ENCODE data around the gene CGB3. TPM values are rescaled to one million over a fixed set of nuclear protein-coding genes. Genes with fewer than 3 reads are reported as not detected.
"Not testable (repeated sequence)": the region's sequence is repeated elsewhere in the genome, so short reads cannot be mapped to it uniquely, and the experiment has no call there.

The CGB3 gene
- not detected for total RNA-seq

DNA sequence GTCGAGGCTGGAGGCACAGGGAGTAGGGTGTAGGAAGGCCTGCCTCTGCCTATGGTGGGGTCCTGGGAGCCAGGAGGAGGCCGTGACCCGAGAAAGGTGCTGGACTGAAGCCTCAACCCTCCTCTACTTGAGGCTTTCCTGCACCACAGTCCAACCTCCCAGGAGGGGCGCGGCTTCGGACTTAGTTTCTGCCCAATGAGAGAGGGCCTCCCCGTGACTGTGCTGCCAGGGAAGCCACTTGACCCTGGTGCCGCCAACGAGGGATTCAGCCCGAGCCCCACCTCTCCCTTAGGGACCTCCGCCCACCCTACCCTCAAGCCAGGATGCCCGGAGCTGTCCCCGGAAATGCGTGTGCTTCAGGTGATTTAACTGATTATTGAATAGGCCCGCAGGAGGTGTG, at the start of gene CGB3:
Gene CGB3, minus strand, starts transcription at position 101 of the 400 bp plus-strand sequence. CDS start 362 bp downstream, outside the sequence.
- H3K36me3 Mint-ChIP-seq (ENCODE audit: low read depth); intact Hi-C loops (cut with micrococcal nuclease); H3K4me3 Mint-ChIP-seq; DNase-seq; H3K9me3 Mint-ChIP-seq; H3K27ac Mint-ChIP-seq; CTCF ChIA-PET; H3K27me3 Mint-ChIP-seq (ENCODE audit: low read depth): not testable (repeated sequence)
- H3K4me1 Mint-ChIP-seq (ENCODE audit: low read depth), result peaks cover 11% of the 10 kb centered on the region

DNA sequence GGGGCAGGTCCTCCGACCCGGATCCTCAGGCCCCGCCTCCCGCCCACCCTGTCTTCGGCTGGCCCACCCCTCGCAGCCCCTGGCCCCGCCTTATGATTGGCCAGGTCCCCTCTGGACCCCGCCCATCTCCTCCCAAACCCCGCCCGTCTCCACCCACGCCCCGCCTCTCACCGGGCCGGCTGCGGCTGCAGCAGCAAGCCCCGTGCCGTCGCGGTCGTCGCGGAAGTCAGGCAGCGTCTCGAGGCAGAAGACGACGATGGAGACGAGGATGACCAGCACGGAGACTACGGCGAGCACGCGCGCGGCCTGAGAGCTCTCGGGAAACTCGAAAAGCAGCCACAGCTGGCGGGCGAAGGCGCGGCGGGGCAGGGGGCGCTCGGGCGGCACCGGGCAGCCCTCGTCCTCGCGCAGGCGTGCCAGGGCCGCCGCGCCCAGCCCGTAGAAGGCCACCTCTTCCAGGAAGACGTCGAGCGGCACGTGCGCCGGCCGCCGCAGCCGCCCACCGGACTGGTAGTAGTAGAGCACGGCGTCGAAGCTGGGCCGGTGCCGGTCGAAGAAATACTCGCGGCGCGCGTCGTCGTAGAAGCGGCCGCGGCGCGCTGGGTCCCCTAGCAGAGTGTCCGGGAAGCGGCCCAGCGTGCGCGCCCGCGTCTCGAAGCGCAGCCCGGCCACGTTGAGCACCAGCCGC, 47.9 kb upstream of the CGB3 start:
- H3K9me3 Mint-ChIP-seq, result no peaks in the 10 kb centered on the region
- peaks cover 9% of the 10 kb centered on the region for H3K4me1 Mint-ChIP-seq (ENCODE audit: low read depth)
- peak; percentile 23 for DNase-seq
- CTCF ChIA-PET, result no interaction called here
- no peak overlapping the region for H3K27ac Mint-ChIP-seq
- intact Hi-C loops (cut with micrococcal nuclease), result loop anchor here (10.0 kb wide), 1 partner anchor 153 kb away; no protein-coding TSS in a partner anchor
- no peak overlapping the region for H3K4me3 Mint-ChIP-seq
- peaks cover 1% of the 10 kb centered on the region for H3K36me3 Mint-ChIP-seq (ENCODE audit: low read depth)
- H3K27me3 Mint-ChIP-seq (ENCODE audit: low read depth), result peaks cover 50% of the 10 kb centered on the region

DNA sequence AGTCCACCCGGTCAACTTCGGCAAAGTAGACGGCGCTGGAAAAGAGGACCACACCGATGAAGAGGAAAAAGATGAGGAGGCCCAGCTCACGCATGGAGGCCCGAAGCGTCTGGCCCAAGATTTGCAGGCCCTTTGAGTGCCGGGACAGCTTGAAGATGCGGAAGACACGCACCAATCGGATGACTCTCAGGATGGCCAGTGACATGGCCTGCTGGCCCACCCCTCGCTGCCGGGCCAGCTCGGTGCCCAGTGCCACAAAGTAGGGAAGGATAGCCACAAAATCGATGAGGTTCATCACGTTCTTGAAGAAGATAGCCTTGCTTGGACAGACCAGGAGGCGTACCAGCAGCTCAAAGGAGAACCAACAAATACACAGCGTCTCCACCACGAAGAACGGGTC, 46.3 kb upstream of the CGB3 start:
- Mint-ChIP-seq H3K27me3 (ENCODE audit: low read depth) (peaks cover 61% of the 10 kb centered on the region), H3K4me3 (no peak overlapping the region)
- intact Hi-C loops (cut with micrococcal nuclease), result loop anchor here (10.0 kb wide), 1 partner anchor 154 kb away; no protein-coding TSS in a partner anchor

DNA sequence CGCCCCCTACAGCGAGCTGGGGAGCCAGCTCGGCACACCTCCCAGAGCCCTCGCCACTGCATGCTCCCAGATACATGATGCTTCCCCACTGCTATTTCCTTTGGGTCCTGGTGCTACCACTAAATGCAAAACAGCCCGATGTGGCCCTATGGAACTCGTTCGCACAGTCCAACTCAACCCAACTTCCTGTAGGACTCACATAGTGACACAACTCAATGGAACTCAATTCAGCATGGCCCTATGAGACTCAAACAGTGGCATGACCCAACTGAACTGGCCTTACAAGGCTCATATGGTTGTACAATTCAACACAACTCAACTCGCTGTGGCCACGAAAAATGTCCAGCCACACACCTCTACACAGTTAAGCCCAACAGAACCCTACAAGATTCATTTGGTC, 44.9 kb upstream of the CGB3 start:
- Mint-ChIP-seq H3K36me3 (ENCODE audit: low read depth) (peaks cover 1% of the 10 kb centered on the region), H3K27me3 (ENCODE audit: low read depth) (peaks cover 63% of the 10 kb centered on the region), H3K4me3 (no peak overlapping the region), H3K4me1 (ENCODE audit: low read depth) (peaks cover 11% of the 10 kb centered on the region), H3K9me3 (no peaks in the 10 kb centered on the region), H3K27ac (no peak overlapping the region)
- intact Hi-C loops (cut with micrococcal nuclease), result no loop called here
- CTCF ChIA-PET, result interaction anchor here (2.1 kb wide), 1 partner anchor 69 kb away, joined by 6 read pairs; no protein-coding TSS in a partner anchor
- DNase-seq, result no peak

More for the DNA sequence above, 46.3 kb upstream of the CGB3 start:
- Mint-ChIP-seq H3K27ac (no peak overlapping the region), H3K4me1 (ENCODE audit: low read depth) (peaks cover 9% of the 10 kb centered on the region), H3K36me3 (ENCODE audit: low read depth) (peaks cover 1% of the 10 kb centered on the region), H3K9me3 (no peaks in the 10 kb centered on the region)
- no peak for DNase-seq
- CTCF ChIA-PET, result interaction anchor here (1.0 to 2.1 kb wide), 3 partner anchors 28 to 76 kb away, joined by 3 to 6 read pairs (median 3); no protein-coding TSS in a partner anchor

DNA sequence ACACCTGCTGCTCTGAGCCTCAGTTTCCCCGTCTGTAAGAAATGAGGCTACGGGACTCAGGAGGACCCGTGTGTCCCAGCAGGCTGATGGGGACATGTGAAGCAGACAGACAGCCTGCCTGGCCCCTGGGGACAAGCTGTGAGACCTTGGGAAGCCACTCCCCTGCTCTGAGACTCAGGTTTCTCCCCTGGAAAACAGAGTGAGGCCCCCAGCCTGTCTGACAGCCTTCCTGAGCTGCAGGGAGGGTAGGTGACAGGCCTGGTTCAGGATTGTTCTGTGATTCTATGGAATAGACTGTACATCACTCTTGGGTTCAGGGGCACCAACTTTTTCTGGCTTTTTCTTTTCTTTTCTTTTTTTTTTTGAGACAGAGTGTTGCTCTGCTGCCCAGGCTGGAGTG, 43.4 kb upstream of the CGB3 start:
- Mint-ChIP-seq H3K4me1 (ENCODE audit: low read depth) (peaks cover 2% of the 10 kb centered on the region), H3K9me3 (no peaks in the 10 kb centered on the region), H3K36me3 (ENCODE audit: low read depth) (no peaks in the 10 kb centered on the region), H3K27me3 (ENCODE audit: low read depth) (peaks cover 57% of the 10 kb centered on the region), H3K27ac (no peak overlapping the region), H3K4me3 (no peak overlapping the region)
- DNase-seq, result no peak
- CTCF ChIA-PET, result no interaction called here
- intact Hi-C loops (cut with micrococcal nuclease), result no loop called here

DNA sequence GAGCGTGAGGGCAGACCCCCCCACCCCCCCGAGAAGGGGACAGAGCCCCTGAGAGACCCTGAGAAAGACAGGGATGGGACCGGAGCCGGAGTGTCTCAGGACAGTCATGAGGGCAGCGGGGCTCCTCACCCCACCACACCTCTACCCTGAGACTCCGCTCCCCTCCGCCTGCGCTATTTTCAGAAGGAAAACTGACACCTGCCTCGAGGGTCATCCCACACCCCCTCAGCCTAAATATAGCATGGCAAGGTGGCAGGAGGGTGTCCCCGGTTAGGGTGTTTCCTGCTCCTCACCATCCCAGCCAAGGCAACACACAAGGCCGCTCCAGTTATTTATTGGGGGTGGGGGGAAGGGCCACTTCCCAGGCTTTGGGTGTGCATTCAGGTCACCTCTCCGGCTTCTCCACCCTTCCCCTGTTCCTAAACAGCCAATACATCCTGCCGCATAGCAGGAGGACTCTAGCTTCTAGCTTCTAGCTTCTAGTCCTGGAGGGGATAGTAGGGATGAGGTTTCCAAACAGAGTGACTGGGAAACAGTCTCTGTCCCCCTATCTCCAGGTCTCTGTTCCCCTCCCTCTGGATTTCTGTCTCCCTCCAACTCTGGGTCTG, 41.9 kb upstream of the CGB3 start:
- Mint-ChIP-seq H3K4me3 (no peak overlapping the region), H3K27ac (no peak overlapping the region), H3K9me3 (no peaks in the 10 kb centered on the region), H3K36me3 (ENCODE audit: low read depth) (no peaks in the 10 kb centered on the region), H3K27me3 (ENCODE audit: low read depth) (peaks cover 54% of the 10 kb centered on the region), H3K4me1 (ENCODE audit: low read depth) (peaks cover 2% of the 10 kb centered on the region)
- CTCF ChIA-PET, result no interaction called here
- intact Hi-C loops (cut with micrococcal nuclease), result no loop called here
- DNase-seq, result no peak

DNA sequence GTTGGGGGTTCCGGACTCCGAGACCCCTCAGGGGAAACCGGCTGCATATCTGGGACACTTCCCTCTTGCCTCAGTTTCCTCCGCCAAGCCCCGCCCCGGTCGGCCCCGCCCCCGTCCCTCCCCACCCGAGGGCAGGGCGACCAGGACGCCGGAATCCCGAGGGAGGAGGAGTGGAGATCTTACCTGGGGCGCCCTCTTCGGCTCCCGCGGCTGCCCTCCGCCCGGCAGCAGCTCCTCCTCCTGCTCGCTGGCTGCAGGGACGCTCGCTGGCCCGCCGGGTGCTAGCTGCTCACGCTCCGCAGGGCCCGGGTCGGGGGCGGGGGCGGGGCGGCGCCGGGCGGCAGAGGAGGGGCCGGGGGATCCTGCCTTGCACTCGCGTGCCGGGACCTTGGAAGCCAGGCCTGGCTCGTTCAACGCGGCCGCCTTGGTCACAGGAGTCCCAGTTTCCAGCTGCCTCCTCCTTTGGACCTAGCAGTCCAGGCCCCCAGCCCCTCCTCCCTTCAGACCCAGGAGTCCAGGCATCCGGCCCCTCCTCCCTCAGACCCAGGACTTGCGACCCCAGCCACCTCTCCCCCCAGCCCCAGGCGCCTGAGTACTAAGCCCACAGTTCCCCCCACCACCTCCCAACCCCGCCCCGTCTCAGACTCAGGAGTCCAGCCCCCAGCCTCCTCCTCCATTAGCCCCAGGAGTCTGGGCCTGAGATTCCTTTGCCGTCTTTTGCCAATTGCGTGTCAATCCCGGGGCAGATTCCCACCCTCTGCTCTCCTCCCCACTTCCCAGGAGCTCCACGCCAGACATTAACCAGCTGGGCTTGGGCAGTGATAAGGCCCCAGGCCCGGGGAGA, 40.9 kb upstream of the CGB3 start, which contains the start of gene NTF4:
Gene NTF4, minus strand, starts transcription at position 51 of the 844 bp plus-strand sequence. CDS start 2,821 bp downstream, outside the sequence.
- H3K36me3 Mint-ChIP-seq (ENCODE audit: low read depth), result no peaks in the 10 kb centered on the region
- no peak for DNase-seq
- H3K4me1 Mint-ChIP-seq (ENCODE audit: low read depth), result peaks cover 2% of the 10 kb centered on the region
- intact Hi-C loops (cut with micrococcal nuclease), result no loop called here
- H3K27me3 Mint-ChIP-seq (ENCODE audit: low read depth), result peaks cover 53% of the 10 kb centered on the region
- CTCF ChIA-PET, result interaction anchor here (0.5 kb wide), 1 partner anchor 277 kb away, joined by 3 read pairs; no protein-coding TSS in a partner anchor
- no peak within 1 kb of the TSS for H3K4me3 Mint-ChIP-seq
- H3K27ac Mint-ChIP-seq, result no peak within 1 kb of the TSS
- no peaks in the 10 kb centered on the region for H3K9me3 Mint-ChIP-seq

DNA sequence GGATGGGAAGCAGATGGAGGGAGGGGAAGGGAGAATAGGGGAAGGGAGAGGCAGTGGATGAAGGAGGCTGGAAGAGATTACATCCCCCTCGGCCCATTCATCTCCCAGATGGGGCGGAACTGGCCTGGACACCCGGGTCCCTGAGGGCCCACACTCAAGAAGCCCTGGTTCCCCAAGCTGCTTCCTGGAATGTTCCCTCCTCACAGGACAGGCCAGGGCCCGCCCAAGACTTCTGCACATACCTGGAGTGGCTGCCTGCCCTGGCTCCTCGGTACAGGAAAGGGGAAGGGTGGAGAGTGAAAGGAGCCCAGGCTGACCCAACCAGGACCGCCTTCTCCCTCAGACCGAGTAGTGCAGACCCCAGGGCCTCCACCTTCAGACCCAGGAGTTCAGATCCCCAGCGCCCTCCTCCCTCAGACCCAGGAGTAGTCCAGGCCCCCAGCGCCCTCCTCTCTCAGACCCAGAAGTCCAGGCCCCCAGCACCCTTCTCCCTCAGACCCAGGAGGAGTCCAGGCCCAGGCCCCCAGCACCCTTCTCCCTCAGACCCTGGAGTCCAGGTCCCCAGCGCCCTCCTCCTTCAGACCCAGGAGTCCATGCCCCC, 40.0 kb upstream of the CGB3 start:
- no peak overlapping the region for H3K4me3 Mint-ChIP-seq
- no peak for DNase-seq
- no peaks in the 10 kb centered on the region for H3K9me3 Mint-ChIP-seq
- no peak overlapping the region for H3K27ac Mint-ChIP-seq
- peaks cover 2% of the 10 kb centered on the region for H3K4me1 Mint-ChIP-seq (ENCODE audit: low read depth)
- H3K36me3 Mint-ChIP-seq (ENCODE audit: low read depth), result no peaks in the 10 kb centered on the region
- intact Hi-C loops (cut with micrococcal nuclease), result no loop called here
- CTCF ChIA-PET, result interaction anchor here (0.5 kb wide), 1 partner anchor 276 kb away, joined by 3 read pairs; no protein-coding TSS in a partner anchor
- H3K27me3 Mint-ChIP-seq (ENCODE audit: low read depth), result peaks cover 54% of the 10 kb centered on the region

DNA sequence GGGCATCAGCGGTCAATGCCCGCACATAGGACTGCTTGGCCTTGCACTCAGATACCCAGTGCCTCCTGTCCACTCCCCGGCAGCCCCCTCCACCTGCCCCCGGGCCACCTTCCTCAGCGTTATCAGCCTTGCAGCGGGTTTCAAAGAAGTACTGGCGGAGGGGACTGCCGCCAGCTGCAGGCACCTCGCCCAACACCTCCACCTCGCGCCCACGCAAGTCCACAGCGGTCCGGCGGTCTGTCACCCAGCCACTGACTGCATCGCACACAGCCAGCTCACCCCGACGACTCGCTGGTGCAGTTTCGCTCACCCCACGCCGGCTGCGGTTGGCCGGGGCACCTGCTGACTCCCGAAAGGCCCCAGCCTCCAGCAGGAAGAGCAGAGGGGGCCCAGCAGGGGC, 37.3 kb upstream of the CGB3 start:
- DNase-seq, result no peak
- H3K36me3 Mint-ChIP-seq (ENCODE audit: low read depth), result no peaks in the 10 kb centered on the region
- no peaks in the 10 kb centered on the region for H3K9me3 Mint-ChIP-seq
- peaks cover 62% of the 10 kb centered on the region for H3K27me3 Mint-ChIP-seq (ENCODE audit: low read depth)
- H3K27ac Mint-ChIP-seq, result no peak overlapping the region
- peaks cover 19% of the 10 kb centered on the region for H3K4me1 Mint-ChIP-seq (ENCODE audit: low read depth)
- H3K4me3 Mint-ChIP-seq, result no peak overlapping the region
- CTCF ChIA-PET, result no interaction called here
- intact Hi-C loops (cut with micrococcal nuclease), result no loop called here

DNA sequence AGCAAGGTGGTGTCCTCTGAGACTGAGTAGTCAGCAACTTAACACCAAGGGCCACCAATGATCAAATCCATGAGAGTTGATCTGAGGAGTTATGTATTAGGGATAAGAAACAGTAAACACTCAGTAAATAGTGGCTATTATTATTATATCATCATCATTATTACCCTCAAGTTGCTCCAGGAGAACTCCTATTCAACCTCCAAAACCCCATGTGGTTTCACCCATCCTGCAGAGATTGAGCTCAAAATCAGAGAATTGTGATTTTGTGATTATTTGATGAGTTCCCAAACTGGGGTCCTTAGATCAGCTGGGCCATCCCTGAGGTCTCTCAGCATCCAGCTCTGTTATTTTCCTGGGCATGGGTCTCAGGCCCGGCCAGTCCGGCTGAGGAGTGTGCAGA, 36.9 kb upstream of the CGB3 start:
- intact Hi-C loops (cut with micrococcal nuclease), result no loop called here
- no peak overlapping the region for H3K27ac Mint-ChIP-seq
- no peak for DNase-seq
- H3K4me1 Mint-ChIP-seq (ENCODE audit: low read depth), result peaks cover 23% of the 10 kb centered on the region
- no peak overlapping the region for H3K4me3 Mint-ChIP-seq
- CTCF ChIA-PET, result no interaction called here
- no peaks in the 10 kb centered on the region for H3K36me3 Mint-ChIP-seq (ENCODE audit: low read depth)
- H3K27me3 Mint-ChIP-seq (ENCODE audit: low read depth), result peaks cover 61% of the 10 kb centered on the region
- no peaks in the 10 kb centered on the region for H3K9me3 Mint-ChIP-seq

DNA sequence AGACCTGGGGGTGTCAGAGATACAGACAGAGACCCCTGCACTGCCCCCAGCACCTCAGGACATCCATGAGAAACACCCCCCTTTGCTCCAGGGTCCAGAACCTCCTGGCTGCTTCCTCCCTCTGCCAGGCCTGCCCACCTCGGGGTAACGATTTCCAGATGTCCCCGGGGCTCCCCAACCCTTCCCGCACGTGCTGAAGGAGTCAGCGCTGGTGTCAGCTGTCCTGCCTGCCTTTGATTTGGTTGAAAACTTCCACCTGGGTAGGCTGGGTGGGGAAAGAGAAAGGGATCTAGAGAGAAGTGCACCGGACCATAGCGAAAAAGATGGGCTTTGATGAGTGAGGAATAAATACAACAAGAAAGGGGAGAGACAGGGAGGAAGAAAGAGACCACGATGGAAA, 34.9 kb upstream of the CGB3 start:
- H3K9me3 Mint-ChIP-seq, result no peaks in the 10 kb centered on the region
- no peaks in the 10 kb centered on the region for H3K36me3 Mint-ChIP-seq (ENCODE audit: low read depth)
- intact Hi-C loops (cut with micrococcal nuclease), result loop anchor here (5.0 kb wide), 1 partner anchor 88 kb away; no protein-coding TSS in a partner anchor
- H3K27me3 Mint-ChIP-seq (ENCODE audit: low read depth), result peaks cover 48% of the 10 kb centered on the region
- peaks cover 22% of the 10 kb centered on the region for H3K4me1 Mint-ChIP-seq (ENCODE audit: low read depth)
- H3K4me3 Mint-ChIP-seq, result no peak overlapping the region
- DNase-seq, result no peak
- H3K27ac Mint-ChIP-seq, result no peak overlapping the region
- CTCF ChIA-PET, result interaction anchor here (0.5 to 1.0 kb wide), 2 partner anchors 65 to 213 kb away, joined by 3 to 5 read pairs; partner anchors contain the start of gene RUVBL2

DNA sequence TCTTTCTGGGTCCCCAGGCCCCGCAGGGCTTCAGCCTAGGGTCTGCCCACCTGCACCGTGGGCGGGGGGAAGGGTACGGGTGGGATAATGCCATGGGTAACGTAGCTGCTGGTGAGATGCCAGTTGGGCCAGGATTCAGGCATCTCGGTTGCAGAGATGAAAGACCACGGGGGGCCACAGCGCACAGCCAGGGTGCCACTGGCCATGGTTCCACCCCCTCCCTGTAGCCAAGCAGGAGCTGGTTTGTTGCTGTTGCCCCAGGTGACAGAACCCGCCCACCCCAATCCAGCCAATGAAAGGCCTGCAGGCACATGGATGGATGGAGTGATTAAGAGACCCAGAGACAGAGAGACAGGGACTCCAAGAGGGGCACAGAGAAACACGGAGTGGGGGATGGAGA, 34.4 kb upstream of the CGB3 start:
- no peaks in the 10 kb centered on the region for H3K36me3 Mint-ChIP-seq (ENCODE audit: low read depth)
- peaks cover 22% of the 10 kb centered on the region for H3K4me1 Mint-ChIP-seq (ENCODE audit: low read depth)
- no peak overlapping the region for H3K4me3 Mint-ChIP-seq
- DNase-seq, result peak; percentile 40
- no peaks in the 10 kb centered on the region for H3K9me3 Mint-ChIP-seq
- H3K27me3 Mint-ChIP-seq (ENCODE audit: low read depth), result peaks cover 44% of the 10 kb centered on the region
- H3K27ac Mint-ChIP-seq, result no peak overlapping the region
- CTCF ChIA-PET, result interaction anchor here (1.0 to 1.7 kb wide), 4 partner anchors 16 to 226 kb away, joined by 3 to 5 read pairs (median 4); partner anchors contain the start of genes GYS1 and RUVBL2
- intact Hi-C loops (cut with micrococcal nuclease), result loop anchor here (5.0 kb wide), 1 partner anchor 89 kb away; no protein-coding TSS in a partner anchor
